HFFc6 (cell line): ENCODE data around the gene SPOCK1. TPM values are rescaled to one million over a fixed set of nuclear protein-coding genes. Genes with fewer than 3 reads are reported as not detected.

Experiments used
- DNase-seq: peaks from one replicate; pipeline ENCODE4 v3.0.0-alpha.2; 2018
- H3K27ac Mint-ChIP-seq: 2 replicates; pipeline ENCODE4 v1.8.0; 2020; ENCODE audit warnings: mild to moderate bottlenecking, mixed read lengths
- H3K27me3 Mint-ChIP-seq: 2 replicates; pipeline ENCODE4 v1.8.0; 2021; ENCODE audit warnings: mild to moderate bottlenecking, moderate library complexity, mixed read lengths; ENCODE audit not compliant: insufficient read depth
- H3K36me3 Mint-ChIP-seq: 2 replicates; pipeline ENCODE4 v1.8.0; 2021; ENCODE audit warnings: low read depth, mixed read lengths
- H3K4me1 Mint-ChIP-seq: 2 replicates; pipeline ENCODE4 v1.8.0; 2020; ENCODE audit warnings: low read depth, mixed read lengths
- H3K4me3 Mint-ChIP-seq: 2 replicates; pipeline ENCODE4 v1.8.0; 2020; ENCODE audit warnings: mild to moderate bottlenecking, moderate library complexity, mixed read lengths
- H3K9me3 Mint-ChIP-seq: 2 replicates; pipeline ENCODE4 v1.8.0; 2020; ENCODE audit warnings: mild to moderate bottlenecking, mixed read lengths
- CTCF ChIP-seq: fragments of 200-600 bp; sonication (generic); IDR thresholded peaks from 2 replicates; pipeline ENCODE4 v1.5.0; 2021; ENCODE audit warnings: antibody characterized with exemption, mild to moderate bottlenecking
- total RNA-seq, 6 experiments: library from RNA; stranded (reverse); fragmentation: NEBNext Ultra II Directional; extraction: Animal tissue kit (Norgen Biotek cat#: 25700); gene quantifications; 2 replicates in 1 of 6; 3 replicates in 5 of 6; pipeline ENCODE4 v1.2.3, GENCODE V29; 2021

SPOCK1 gene
- total RNA-seq, 6 experiments from 2014 or later = 111 to 170 (median 125) TPM

GRCh38 chr5:137355708-137356107, 143.4 kb downstream of the SPOCK1 start:
- Mint-ChIP-seq H3K4me1 (peaks cover 30% of the 10 kb centered on the region), H3K27me3 (peaks cover 3% of the 10 kb centered on the region), H3K9me3 (no peaks in the 10 kb centered on the region), H3K36me3 (peaks cover 1% of the 10 kb centered on the region; the same call in 1 of the 2 replicates), H3K4me3 (no peak overlapping the region; the same call in 1 of the 2 replicates), H3K27ac (no peak overlapping the region)
- TF ChIP-seq CTCF = no peak
- no peak for DNase-seq

GRCh38 chr5:137352095-137352494, 147.0 kb downstream of the SPOCK1 start:
- H3K27me3 Mint-ChIP-seq = peaks cover 3% of the 10 kb centered on the region
- H3K36me3 Mint-ChIP-seq = peaks cover 9% of the 10 kb centered on the region; the same call in 1 of the 2 replicates
- H3K4me3 Mint-ChIP-seq = no peak overlapping the region

GRCh38 chr5:137350791-137351190, 148.3 kb downstream of the SPOCK1 start:
- DNase-seq = no peak
- peaks cover 9% of the 10 kb centered on the region; the same call in 1 of the 2 replicates for H3K36me3 Mint-ChIP-seq
- H3K27ac Mint-ChIP-seq = no peak overlapping the region
- peaks cover 23% of the 10 kb centered on the region for H3K4me1 Mint-ChIP-seq
- TF ChIP-seq CTCF = no peak
- H3K27me3 Mint-ChIP-seq = peaks cover 3% of the 10 kb centered on the region
- H3K9me3 Mint-ChIP-seq = no peaks in the 10 kb centered on the region
- H3K4me3 Mint-ChIP-seq = no peak overlapping the region

More at GRCh38 chr5:137352095-137352494, 147.0 kb downstream of the SPOCK1 start:
- H3K9me3 Mint-ChIP-seq = no peaks in the 10 kb centered on the region
- no peak for DNase-seq
- no peak overlapping the region for H3K27ac Mint-ChIP-seq
- no peak for TF ChIP-seq CTCF
- peaks cover 23% of the 10 kb centered on the region for H3K4me1 Mint-ChIP-seq

- TF ChIP-seq CTCF = no peak
- peaks cover 9% of the 10 kb centered on the region; the same call in 1 of the 2 replicates for H3K36me3 Mint-ChIP-seq
- H3K9me3 Mint-ChIP-seq = no peaks in the 10 kb centered on the region
- no peak overlapping the region for H3K4me3 Mint-ChIP-seq
- no peak for DNase-seq
- no peak overlapping the region for H3K27ac Mint-ChIP-seq
- peaks cover 33% of the 10 kb centered on the region for H3K4me1 Mint-ChIP-seq
- H3K27me3 Mint-ChIP-seq = peaks cover 3% of the 10 kb centered on the region
Observed at GRCh38 chr5:137348759-137349158, 150.4 kb downstream of the SPOCK1 start.

- Mint-ChIP-seq H3K9me3 (no peaks in the 10 kb centered on the region), H3K27me3 (peaks cover 1% of the 10 kb centered on the region; the same call in 1 of the 2 replicates), H3K4me1 (peaks cover 33% of the 10 kb centered on the region), H3K4me3 (no peak overlapping the region), H3K27ac (no peak overlapping the region), H3K36me3 (peaks cover 9% of the 10 kb centered on the region; the same call in 1 of the 2 replicates)
- no peak for DNase-seq
- TF ChIP-seq CTCF = no peak
Observed at GRCh38 chr5:137347865-137348264, 151.3 kb downstream of the SPOCK1 start.
